ENCODE measurements around the gene GIGYF2.
"Not testable (repeated sequence)": the region's sequence is repeated elsewhere in the genome, so short reads cannot be mapped to it uniquely, and the experiment has no call there.

The GIGYF2 gene

DNA sequence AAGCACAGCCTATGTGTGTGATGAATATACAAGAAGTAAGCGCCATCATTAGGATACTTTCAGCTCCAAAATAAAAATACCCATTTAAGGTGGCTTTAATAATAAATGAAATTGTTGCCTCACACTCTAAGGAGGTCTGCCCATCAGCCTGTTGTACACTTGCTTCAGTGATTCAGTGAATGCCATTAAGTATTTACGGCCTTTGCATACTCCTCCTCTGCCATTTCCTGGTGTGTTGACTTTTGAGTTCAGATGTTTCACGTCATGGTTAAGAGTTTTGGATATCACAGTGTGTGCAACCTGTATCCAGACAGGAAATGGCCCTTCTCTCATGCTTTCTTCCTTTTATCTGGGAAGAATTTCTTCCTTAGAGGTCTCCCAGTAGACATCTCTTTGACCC is 134.4 kb downstream of the GIGYF2 start:
- DNase-seq = no peak

DNA sequence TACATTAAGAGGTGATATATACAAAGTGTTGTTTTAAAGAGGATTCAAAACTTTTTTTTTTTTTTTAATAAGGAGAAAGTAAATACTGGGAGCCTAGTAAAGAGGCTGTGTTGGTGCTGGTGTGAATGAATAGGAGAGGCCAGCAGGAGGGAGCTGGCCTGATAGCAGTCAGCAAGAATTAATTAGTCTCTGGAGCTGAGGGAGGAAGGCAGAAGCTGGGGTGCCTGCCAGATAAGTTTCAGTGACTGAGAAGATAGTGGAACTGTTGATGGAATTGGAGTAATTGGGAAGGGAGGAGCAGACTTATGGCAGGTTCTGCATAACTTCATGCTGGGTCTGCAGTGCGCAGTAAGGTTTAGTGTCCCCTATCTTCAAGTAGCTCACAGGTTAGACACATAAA is 136.7 kb downstream of the GIGYF2 start:
- DNase-seq = no peak

DNA sequence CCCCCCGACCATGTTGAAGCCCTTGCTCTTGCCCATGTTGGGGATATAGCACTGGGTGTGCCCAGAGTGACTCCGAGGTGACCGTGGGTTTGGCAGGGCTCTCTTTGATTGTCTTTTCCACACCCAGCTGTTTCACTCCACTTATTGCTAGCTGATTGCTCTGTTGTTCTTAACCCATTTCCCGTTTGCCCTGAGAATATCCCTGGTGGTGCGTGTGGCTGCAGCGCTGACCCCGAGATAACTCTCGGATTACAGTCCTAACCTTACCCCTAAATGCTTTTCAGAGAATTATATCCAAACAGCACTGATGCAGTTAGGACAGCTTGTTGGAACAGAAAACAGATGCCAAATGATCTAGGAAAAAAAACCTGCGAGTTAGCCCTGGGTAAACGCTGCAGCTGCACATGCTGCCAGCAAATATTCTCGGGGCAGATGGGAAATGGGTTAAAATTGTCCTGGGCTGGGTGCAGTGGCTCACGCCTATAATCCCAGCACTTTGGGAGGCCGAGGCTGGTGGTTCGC is 138.6 kb downstream of the GIGYF2 start:
- DNase-seq = no peak

DNA sequence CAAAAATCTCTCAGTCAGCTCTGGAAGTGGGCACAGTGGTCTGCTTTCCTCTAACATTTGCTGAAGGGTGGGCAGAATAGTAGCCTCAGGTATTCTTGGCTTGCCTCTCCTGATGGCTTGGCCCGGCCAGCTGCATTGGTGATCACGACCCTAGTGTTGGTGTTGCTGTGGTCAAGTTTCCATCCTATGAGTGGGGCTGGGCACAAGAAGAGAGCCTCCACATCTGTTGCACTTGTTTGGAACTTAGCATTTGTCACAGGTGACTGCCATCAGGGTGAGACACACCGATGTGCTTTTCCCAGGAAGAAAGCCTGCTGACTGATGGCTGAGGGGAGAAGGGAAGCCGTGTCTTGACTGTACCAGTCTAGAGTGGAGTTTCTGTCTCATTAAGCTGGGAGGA is 139.8 kb downstream of the GIGYF2 start:
- DNase-seq = no peak

DNA sequence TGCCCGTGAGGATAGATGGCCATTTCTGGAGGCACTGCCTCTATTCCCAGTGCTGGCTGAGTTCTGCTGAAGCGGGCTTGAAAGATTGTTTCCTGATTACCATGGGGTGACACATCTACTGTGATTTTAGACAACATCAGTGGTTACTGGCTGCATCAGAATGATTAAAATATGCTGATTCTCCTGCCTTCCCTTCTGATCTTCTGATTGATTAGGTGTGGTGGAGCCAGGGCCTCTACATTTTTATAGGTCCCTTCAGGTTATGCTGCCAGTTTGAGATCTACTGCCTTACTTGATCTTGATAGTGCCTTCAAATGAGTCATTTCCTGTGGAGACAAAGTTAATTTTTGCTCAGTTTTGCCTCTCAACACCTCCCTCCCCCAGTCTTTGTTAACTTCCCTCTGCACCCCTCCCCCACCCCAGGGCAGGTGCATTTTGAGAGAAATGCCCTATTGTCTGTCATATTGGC is 141.3 kb downstream of the GIGYF2 start:
- peak; percentile 66 to 68 for DNase-seq

DNA sequence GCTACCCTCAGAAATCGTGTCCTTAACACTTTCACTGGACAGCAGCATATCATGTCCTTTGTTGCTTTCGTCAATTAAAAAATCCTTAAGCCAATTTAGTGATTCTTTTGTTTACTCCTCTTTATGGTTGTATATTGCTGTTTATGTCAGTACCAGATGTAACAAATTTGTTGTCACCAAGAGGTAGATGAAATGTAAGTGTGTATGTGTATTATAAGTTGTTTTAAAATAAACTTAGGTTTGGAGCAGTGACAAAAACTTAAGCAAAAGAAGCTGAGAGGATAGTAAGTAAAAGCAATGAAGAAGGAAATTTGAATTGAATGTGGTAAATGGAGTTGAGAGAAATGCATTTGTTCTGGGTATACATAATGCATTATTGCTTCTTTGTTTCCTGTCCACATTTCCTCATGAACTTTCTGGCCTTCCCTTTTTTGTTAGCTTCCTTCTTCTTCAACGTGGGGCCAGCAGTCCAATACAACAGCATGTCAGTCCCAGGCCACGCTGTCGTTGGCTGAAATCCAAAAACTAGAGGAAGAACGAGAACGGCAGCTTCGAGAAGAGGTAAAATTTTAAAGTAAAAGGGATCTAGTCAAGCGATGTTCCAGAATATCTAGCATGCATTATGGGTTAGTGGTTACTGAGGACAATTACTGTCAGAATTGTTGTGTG is 142.4 kb downstream of the GIGYF2 start:
- DNase-seq = no peak

DNA sequence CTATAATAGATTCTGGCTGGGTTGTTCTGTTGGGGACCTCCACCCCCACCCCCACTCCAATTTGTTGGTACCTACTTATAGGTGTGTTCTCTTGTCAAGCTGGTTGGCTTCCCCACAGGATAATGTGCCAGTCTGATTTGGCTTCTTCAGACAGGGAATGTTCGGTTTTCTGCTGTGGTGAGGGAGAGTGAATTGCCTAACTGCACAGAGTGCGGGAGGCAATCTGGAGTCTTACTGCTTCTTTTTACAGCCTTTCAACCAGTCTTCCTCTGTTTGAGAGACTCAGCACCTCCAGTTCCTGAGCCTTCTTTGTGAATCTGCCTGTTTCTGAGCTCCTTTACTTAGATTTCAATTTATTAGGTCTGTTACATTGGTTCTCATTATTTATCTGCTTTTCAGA is 145.6 kb downstream of the GIGYF2 start:
- DNase-seq = no peak

DNA sequence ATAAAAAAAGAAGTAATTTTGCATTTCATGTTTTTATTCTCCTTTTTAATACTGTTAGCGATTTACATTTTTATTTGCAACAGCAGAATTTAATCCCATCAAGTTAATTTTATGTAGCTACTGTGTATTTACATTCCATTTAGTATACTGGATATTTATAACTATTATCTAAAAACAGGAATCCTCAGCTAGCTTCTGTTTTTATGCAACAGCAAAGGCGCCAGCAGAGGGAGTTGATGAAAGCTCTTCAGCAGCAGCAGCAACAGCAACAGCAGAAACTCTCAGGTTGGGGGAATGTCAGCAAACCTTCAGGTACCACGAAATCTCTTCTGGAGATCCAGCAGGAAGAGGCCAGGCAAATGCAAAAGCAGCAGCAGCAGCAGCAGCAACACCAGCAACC is 146.7 kb downstream of the GIGYF2 start:
- no peak for DNase-seq

DNA sequence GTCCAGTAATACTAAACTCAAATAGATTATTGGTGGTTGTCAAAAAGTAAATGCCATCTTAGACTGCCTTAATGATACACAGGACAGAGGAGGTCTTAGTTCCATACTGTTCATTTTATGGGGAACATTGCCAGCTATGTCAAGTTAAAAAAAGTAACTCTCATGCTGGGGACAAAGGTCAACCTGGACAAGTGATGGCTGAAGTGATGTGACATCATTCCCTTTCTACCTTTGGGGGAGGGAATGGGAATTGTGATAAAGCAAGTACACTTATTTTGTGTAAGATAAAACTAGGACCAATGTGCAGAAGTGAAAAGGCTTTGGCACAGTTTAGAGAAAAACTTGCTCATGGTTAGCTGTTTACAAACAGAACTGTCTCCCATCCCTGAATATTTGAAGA is 148.9 kb downstream of the GIGYF2 start:
- no peak for DNase-seq

DNA sequence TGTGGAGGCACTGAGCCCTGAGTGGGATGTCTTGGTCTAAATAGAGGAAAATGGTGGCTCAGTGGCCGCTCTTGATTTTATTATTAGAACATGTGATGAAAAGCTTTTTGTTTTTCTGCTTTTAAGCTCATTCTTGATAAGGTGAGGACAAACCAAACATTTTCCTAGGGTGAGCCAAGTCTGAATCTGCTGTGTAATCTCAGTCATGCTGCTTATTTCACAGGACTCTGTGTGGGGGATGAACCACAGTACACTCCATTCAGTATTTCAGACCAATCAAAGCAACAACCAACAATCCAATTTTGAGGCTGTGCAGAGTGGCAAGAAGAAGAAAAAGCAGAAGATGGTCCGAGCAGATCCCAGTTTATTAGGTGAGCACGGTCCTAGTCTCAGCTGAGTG is 152.9 kb downstream of the GIGYF2 start:
- DNase-seq = no peak

DNA sequence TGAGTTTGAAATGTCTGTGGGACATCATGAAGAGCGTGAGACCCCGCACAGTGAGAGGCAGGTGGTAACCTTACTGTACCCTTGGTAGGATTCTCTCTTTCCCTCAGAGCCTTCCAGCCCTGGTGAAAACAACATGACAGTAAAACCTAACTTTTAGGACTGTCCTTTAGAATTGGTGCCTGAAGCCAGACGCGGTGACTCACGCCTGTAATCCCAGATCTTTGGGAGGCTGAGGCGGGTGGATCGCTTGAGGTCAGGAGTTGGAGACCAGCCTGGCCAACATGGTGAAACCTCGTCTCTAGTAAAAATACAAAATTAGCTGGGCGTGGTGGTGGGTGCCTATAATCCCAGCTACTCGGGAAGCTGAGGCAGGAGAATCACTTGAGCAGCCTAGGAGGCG is 154.9 kb downstream of the GIGYF2 start:
- DNase-seq = not testable (repeated sequence)

DNA sequence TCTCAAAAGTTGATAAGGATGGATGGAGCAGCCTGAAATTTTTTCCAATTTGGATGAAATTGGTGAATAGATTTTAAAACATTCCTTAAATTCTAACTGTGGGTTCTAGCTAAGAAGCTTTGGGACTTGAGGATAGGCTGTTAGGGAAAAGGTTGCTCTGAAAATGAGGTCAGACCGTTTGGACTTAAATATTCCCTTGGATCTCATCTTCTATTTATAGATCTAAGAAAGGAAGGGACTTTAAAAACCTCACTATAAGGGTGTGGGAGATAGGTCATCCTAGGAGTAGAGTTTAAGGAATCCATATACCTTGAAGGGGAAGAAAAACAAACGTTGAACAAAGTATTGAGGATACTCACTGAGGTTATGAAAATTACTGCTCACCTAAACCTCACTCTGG is 155.5 kb downstream of the GIGYF2 start:
- no peak for DNase-seq

DNA sequence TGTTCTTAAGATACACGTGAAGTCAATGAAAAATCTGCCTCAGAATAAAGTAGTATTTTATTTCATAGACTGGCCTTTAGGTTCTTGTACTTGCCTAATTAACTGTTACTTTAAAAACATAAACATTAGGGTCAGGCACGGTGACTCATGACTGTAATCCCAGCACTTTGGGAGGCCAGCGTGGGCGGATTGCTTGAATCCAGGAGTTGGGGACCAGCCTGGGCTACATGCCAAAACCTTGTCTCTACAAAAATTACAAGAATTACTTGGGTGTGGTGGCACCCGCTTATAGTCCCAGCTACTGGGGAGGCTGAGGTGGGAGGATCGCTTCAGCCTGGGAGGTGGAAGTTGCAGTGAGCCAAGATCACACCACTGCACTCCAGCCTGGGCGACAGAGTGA is 157.0 kb downstream of the GIGYF2 start:
- no peak for DNase-seq

DNA sequence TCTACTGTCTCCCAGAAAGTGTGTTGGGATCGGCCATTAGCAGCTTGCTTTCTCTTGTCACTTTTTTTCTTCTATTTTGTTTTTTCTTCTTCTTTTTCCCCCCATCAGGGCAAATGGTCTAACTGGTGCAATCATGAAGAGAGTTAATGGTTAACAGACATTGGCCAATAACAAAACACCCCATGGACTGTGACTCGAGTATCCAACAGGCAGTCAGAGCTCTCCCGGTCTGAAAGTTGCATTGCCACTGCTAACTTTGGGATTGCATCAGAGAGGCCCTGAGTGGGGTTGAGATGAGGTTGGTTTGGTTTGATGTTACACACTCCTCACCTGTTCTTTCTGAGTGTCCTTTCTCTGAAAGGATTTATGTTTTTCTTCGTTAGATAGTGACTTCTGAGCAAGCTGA is 160.0 kb downstream of the GIGYF2 start:
- no peak for DNase-seq

DNA sequence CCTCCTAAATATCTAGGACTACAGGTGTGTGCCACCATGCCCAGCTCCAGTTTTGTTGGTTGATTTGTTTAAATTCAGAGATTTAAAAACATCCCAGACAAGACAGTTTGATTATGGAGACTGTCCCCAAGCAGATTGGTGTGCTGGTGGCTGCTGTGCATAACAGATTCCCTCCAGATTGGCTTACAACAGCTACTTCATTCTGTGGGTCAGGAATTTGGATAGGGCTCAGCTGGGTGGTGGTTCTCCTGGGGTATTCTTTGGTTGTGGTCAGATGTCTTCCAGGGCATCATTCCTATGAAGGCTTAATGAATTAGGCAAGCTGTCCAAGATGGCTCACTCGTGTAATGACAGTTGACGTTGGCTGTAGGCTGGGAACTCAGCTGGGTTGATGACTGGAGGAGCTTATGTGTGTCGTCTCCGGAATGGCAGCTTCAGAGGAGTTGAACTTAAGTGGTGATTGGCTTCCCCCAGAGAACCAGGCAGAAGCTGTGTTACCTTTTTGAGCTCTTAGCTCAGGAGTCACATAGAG is 162.3 kb downstream of the GIGYF2 start:
- no peak for DNase-seq

DNA sequence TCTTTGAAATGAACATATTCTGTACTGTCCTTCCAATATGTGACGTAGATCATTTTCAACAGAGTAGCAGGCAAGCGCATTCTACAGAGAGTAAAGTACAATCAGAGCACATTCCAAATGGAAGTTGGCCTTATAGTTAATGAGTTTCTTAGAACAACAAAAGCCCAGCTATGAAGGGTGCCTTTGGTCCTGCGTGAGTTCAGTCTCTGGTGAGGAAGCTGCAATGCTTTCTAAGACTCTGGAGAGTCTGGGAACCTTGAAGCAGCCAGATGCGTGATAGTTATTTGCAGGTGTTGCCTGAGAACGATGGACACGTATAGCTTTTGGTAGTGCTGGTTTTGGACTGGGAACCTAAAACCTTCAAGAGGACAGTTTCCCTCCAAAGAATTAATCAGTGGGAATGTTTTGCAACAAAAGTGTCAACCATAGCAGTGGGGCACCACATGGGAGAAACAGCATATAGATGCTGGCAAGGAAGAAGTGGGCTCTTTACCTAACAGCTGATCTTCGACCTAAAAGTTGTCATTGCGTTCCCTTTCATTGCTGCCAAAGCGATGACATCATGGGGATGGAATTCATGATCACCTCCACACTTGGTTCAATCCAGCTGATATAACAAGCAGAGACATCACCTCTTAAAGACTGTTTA is 163.6 kb downstream of the GIGYF2 start:
- no peak for DNase-seq

DNA sequence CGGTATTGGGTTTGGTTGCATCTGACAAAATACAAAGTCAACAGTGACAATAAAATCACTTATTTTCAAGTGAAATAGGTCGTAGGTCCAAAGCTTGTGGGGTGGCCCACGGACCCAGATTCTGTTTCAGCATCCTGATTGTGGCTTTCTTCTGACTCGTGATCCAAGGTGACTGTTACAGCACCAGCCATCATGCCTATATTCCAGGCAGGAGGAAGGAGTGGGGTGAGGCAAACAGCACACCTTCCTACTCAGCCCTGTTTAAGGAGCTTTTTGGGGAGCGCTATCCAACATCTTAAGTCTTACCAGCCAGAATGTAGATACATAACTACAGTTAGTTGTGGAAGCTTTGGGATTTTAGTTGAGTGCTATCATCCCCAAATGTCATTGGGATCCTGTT is 164.2 kb downstream of the GIGYF2 start:
- DNase-seq = no peak

DNA sequence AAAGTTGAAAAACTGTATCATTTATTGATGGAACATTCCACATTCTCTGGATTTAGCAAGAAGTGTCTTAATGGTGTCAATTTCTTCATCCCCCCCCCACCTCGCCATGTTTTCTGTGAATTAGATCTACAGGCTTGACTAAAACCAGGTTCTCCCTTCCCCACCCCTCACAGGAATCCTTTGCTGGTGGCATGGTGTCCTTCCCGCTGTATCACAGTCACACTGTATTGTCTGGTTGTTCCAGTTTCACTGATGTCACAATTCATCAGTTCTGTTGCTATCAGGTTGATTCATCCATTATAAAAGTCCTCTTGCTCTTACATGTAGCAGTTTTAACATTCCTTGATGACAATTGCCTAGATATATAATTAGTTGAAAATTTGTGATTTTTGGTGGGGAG is 166.9 kb downstream of the GIGYF2 start:
- no peak for DNase-seq

DNA sequence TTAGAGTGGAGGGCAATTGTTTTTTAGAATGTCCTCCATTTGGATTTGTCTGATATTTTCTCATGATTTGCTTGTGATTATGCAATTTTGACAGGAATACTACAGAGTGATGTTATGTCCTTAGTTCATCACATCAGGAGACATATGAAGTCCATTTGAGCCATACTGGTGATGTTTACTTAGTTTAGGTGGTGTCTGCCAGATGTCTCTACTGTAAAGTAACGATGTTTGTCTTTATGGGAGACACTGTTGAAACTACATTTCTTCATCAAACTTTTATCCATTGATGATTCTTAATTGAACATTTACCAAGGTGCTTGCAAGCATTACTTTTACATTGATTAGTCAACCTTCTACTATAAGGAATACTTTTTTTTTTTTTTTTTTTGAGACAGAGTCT is 168.0 kb downstream of the GIGYF2 start:
- no peak for DNase-seq

DNA sequence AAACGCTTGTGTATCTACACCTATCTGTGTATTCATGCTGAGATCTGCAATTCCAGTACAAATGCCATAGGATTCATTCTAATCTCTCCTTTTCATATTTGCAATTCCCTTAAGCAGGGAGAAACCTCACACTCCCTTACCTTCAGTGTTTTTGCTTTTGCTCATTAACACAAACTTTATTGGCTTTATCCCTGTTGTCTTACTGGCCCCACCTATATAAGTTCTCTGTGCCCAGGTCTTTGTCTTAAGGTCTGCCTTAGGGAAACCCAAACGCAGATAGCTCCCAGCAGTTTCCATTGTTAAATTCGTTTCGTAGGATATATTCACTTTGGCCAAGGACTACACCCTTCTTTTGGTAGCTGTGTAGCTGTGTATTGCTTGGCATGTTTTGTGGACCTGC is 169.0 kb downstream of the GIGYF2 start:
- DNase-seq = no peak

DNA sequence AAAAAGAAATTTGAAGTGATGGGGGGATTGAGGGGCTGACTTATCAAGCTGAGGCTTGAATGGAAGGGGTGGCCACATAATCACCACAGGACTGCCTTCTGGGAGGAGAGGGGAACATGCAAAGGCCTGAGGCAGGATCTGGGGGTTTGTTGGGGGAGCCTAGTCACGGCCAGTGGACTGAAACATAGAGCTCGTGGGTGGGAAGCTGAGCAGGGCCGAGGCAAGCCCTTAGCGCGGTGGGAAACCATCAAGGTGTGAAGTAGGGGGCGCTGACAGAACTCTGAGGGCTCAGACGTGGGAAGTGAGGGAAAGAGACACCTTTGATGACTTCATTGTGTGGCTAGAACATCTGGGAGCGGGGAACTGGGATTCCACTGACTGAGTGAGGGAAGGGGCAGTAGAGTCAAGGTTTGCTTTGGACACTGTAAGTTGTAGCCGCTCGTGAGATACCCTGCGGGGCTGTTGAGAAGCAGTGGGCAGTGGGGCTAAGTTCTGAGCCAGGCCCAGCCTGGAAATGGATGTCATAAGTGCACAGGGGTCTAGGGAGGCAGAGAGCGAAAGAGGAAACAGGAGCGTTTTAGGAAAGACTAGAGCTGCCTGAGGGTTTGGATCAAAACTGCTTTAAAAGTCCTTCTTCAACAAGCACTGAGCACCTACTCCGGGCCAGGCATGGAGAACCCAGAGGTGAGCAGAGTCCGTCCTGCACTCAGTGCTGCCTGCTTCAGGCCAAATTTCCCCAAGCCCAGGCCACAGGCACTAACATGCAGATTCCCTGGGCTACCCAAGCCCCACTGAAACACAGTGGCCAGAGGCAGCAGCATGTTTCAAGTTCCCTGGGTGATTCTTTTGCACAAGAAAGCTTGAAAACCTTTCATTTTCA is 172.2 kb downstream of the GIGYF2 start:
- DNase-seq = no peak

DNA sequence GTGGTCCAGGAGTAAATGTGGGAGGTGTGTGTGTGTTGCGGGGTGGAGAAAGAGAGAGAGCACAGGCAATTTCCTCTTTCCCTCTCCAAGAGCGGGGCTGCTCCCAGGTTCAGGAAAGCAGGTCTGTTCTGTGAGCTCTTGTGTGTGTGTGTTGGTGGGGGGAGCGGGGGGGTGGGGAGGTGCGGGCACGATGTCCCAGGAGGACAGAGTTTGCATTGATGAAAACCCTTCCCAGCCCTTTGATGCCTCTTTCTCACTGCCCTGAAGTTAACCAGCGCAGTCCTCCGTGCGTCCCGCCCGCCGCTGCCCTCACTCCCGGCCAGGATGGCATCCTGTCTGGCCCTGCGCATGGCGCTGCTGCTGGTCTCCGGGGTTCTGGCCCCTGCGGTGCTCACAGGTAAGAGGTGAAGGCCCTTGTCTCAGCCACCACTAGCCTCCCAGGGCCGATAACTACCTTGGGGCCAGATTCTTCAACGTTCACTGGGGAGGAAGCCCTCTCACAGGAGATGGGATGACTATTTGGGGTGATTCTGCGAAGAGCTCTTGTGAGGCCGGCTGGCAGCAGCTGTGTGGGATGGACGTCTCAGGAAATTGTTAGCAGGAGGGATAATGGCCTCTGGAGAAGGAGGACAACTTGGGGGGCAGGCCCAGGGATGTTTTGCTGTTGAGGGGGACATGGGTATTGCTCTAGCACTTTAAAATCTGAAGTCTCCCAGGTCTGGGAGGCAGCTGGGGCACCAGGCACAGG is 173.1 kb downstream of the GIGYF2 start, which contains the start of gene SNORC:
Gene SNORC (plus strand): TSS at position 247 of the 748 bp plus-strand sequence. CDS start 78 bp downstream, at position 325.
- no peak for DNase-seq

Data from activated CD4-positive, alpha-beta T cell treated with anti-CD3 and anti-CD28 coated beads for 4 hours (primary cell).